ENCODE data around the gene ASF1B.

ASF1B gene

GRCh38 chr19:14085309-14085995 lies 50.9 kb downstream of the ASF1B start, which contains the start of gene C19orf67:
C19orf67 (minus strand) TSS chr19:14085783; CDS start chr19:14085627, 156 bp downstream.
- DNase-seq (ENCODE audit: low read depth), result no peak

- no peak for DNase-seq (ENCODE audit: low read depth)
Measured at GRCh38 chr19:14082675-14082960, 53.8 kb downstream of the ASF1B start.

GRCh38 chr19:14081797-14082674 lies 54.4 kb downstream of the ASF1B start:
- DNase-seq (ENCODE audit: low read depth), result no peak

- peak; percentile 99 for DNase-seq (ENCODE audit: low read depth)
Measured at GRCh38 chr19:14080887-14081796, 55.2 kb downstream of the ASF1B start.

- no peak for DNase-seq (ENCODE audit: low read depth)
Measured at GRCh38 chr19:14078411-14078810, 58.0 kb downstream of the ASF1B start.

- DNase-seq (ENCODE audit: low read depth), result no peak
Measured at GRCh38 chr19:14073925-14074838, 62.2 kb downstream of the ASF1B start.

GRCh38 chr19:14073261-14073924 lies 63.0 kb downstream of the ASF1B start:
- DNase-seq (ENCODE audit: low read depth), result peak; percentile 61

- DNase-seq (ENCODE audit: low read depth), result no peak
Measured at GRCh38 chr19:14072535-14073260, 63.7 kb downstream of the ASF1B start, which contains the start of gene MISP3. MISP3 (plus strand) TSS chr19:14072786; CDS start chr19:14073310, 524 bp downstream.

GRCh38 chr19:14070268-14071050 lies 65.9 kb downstream of the ASF1B start:
- no peak for DNase-seq (ENCODE audit: low read depth)
